NCI-H2107 treated with DMSO at 0.1 percent for 48 hours (cell line): ENCODE results near the gene XRRA1.
"Not testable (repeated sequence)": the region's sequence is repeated elsewhere in the genome, so short reads cannot be mapped to it uniquely, and the experiment has no call there.

Experiments used
- DNase-seq: peaks from one replicate; lab custom pipeline; 2025; ENCODE audit not compliant: unreplicated experiment; lab: John Stamatoyannopoulos, UW

The XRRA1 gene

GRCh38 chr11:74905326-74905725 is 43.6 kb downstream of the XRRA1 start:
- DNase-seq: no peak

GRCh38 chr11:74902342-74902741 is 46.5 kb downstream of the XRRA1 start:
- DNase-seq: no peak

GRCh38 chr11:74896311-74896710 is 52.6 kb downstream of the XRRA1 start:
- DNase-seq: no peak

GRCh38 chr11:74895340-74896116 is 53.4 kb downstream of the XRRA1 start:
- DNase-seq: no peak

GRCh38 chr11:74893015-74893414 is 55.9 kb downstream of the XRRA1 start:
- DNase-seq: not testable (repeated sequence)

- DNase-seq: no peak
Observed at GRCh38 chr11:74877132-74877531, 71.8 kb downstream of the XRRA1 start.

GRCh38 chr11:74871037-74871436 is 77.9 kb downstream of the XRRA1 start:
- no peak for DNase-seq

- no peak for DNase-seq
Observed at GRCh38 chr11:74870485-74870884, 78.4 kb downstream of the XRRA1 start.

GRCh38 chr11:74866557-74866956 is 82.3 kb downstream of the XRRA1 start:
- DNase-seq: no peak

- no peak for DNase-seq
Observed at GRCh38 chr11:74863410-74863809, 85.5 kb downstream of the XRRA1 start.

GRCh38 chr11:74860743-74861142 is 88.1 kb downstream of the XRRA1 start:
- DNase-seq: no peak

- DNase-seq: no peak
Observed at GRCh38 chr11:74853223-74853622, 95.7 kb downstream of the XRRA1 start.

- DNase-seq: no peak
Observed at GRCh38 chr11:74849525-74850391, 99.1 kb downstream of the XRRA1 start.

GRCh38 chr11:74847895-74848294 is 101.0 kb downstream of the XRRA1 start:
- no peak for DNase-seq

- DNase-seq: no peak
Observed at GRCh38 chr11:74847395-74847794, 101.5 kb downstream of the XRRA1 start.

- DNase-seq: no peak
Observed at GRCh38 chr11:74846770-74847169, 102.1 kb downstream of the XRRA1 start.

- no peak for DNase-seq
Observed at GRCh38 chr11:74845978-74846517, 102.8 kb downstream of the XRRA1 start.

GRCh38 chr11:74844865-74845264 is 104.0 kb downstream of the XRRA1 start:
- no peak for DNase-seq

GRCh38 chr11:74844072-74844471 is 104.8 kb downstream of the XRRA1 start:
- DNase-seq: no peak

GRCh38 chr11:74842967-74843366 is 105.9 kb downstream of the XRRA1 start:
- DNase-seq: no peak

GRCh38 chr11:74840486-74840885 is 108.4 kb downstream of the XRRA1 start:
- DNase-seq: no peak

- no peak for DNase-seq
Observed at GRCh38 chr11:74839971-74840370, 108.9 kb downstream of the XRRA1 start.
